Effector memory CD4-positive, alpha-beta T cell (primary cell): Measurements from ENCODE around the gene DPM2.

ENCODE experiments used
- DNase-seq, 3 donors: peaks; one replicate each; pipeline ENCODE4 v3.0.0-alpha.2; 2020
- H3K27ac ChIP-seq: 2 replicates; pipeline ENCODE4 v1.7.0; 2013; ENCODE audit warnings: mild to moderate bottlenecking, low read length, moderate library complexity; ENCODE audit not compliant: insufficient read depth, poor library complexity, severe bottlenecking
- H3K27me3 ChIP-seq: replicated peaks from 2 replicates; pipeline ENCODE4 v1.7.0; 2013; ENCODE audit warnings: mild to moderate bottlenecking, low read length; ENCODE audit not compliant: insufficient read depth, control insufficient read depth, poor library complexity, severe bottlenecking
- H3K36me3 ChIP-seq: 2 replicates; pipeline ENCODE4 v1.7.0; 2013; ENCODE audit warnings: mild to moderate bottlenecking, low read length, moderate library complexity; ENCODE audit not compliant: control insufficient read depth, insufficient read depth
- H3K4me1 ChIP-seq: 2 replicates; pipeline ENCODE4 v1.7.0; 2013; ENCODE audit warnings: low read length, mild to moderate bottlenecking; ENCODE audit not compliant: control insufficient read depth, insufficient read depth, poor library complexity, severe bottlenecking
- H3K4me3 ChIP-seq: 2 replicates; pipeline ENCODE4 v1.7.0; 2013; ENCODE audit warnings: low read length, low read depth, mild to moderate bottlenecking; ENCODE audit not compliant: insufficient read depth, poor library complexity, severe bottlenecking
- H3K9me3 ChIP-seq: 2 replicates; pipeline ENCODE4 v1.7.0; 2013; ENCODE audit warnings: mild to moderate bottlenecking, low read length, moderate library complexity; ENCODE audit not compliant: control insufficient read depth

Gene DPM2

GRCh38 chr9:127927988-127928675 lies 9.5 kb downstream of the DPM2 start:
- no peak for DNase-seq
- Histone ChIP-seq H3K4me1 (peaks cover 34% of the 10 kb centered on the region), H3K4me3 (peak overlapping the region; percentile 39), H3K36me3 (no peaks in the 10 kb centered on the region), H3K9me3 (no peaks in the 10 kb centered on the region), H3K27me3 (no peaks in the 10 kb centered on the region), H3K27ac (no peak overlapping the region)

- Histone ChIP-seq H3K9me3 (no peaks in the 10 kb centered on the region), H3K27ac (no peak overlapping the region), H3K36me3 (no peaks in the 10 kb centered on the region), H3K4me3 (peak overlapping the region; percentile 56), H3K27me3 (no peaks in the 10 kb centered on the region), H3K4me1 (peaks cover 34% of the 10 kb centered on the region)
- peak; percentile 76 to 80 (median 79) for DNase-seq
These were observed 10.3 kb downstream of the DPM2 start for GRCh38 chr9:127927201-127927987.

- no peaks in the 10 kb centered on the region for H3K36me3 ChIP-seq
- no peak overlapping the region for H3K27ac ChIP-seq
- H3K4me3 ChIP-seq, result peak overlapping the region; percentile 56
- no peaks in the 10 kb centered on the region for H3K27me3 ChIP-seq
- peaks cover 38% of the 10 kb centered on the region for H3K4me1 ChIP-seq
- DNase-seq, result no peak
- H3K9me3 ChIP-seq, result no peaks in the 10 kb centered on the region
These were observed 10.8 kb downstream of the DPM2 start for GRCh38 chr9:127926906-127927200.

- H3K4me1 ChIP-seq, result peaks cover 40% of the 10 kb centered on the region
- H3K36me3 ChIP-seq, result no peaks in the 10 kb centered on the region
- no peak for DNase-seq
- H3K4me3 ChIP-seq, result peak overlapping the region; percentile 56
- no peaks in the 10 kb centered on the region for H3K9me3 ChIP-seq
- no peaks in the 10 kb centered on the region for H3K27me3 ChIP-seq
- no peak overlapping the region for H3K27ac ChIP-seq
These were observed 11.4 kb downstream of the DPM2 start for GRCh38 chr9:127925959-127926905.

GRCh38 chr9:127924736-127925444 lies 12.8 kb downstream of the DPM2 start:
- H3K27me3 ChIP-seq, result no peaks in the 10 kb centered on the region
- no peaks in the 10 kb centered on the region for H3K9me3 ChIP-seq
- H3K4me1 ChIP-seq, result peaks cover 28% of the 10 kb centered on the region
- DNase-seq, result no peak
- no peaks in the 10 kb centered on the region for H3K36me3 ChIP-seq
- no peak overlapping the region for H3K27ac ChIP-seq
- H3K4me3 ChIP-seq, result no peak overlapping the region

- H3K27ac ChIP-seq, result no peak overlapping the region
- no peaks in the 10 kb centered on the region for H3K9me3 ChIP-seq
- H3K4me3 ChIP-seq, result no peak overlapping the region
- no peak for DNase-seq
- H3K27me3 ChIP-seq, result no peaks in the 10 kb centered on the region
- H3K4me1 ChIP-seq, result peaks cover 28% of the 10 kb centered on the region
- no peaks in the 10 kb centered on the region for H3K36me3 ChIP-seq
These were observed 13.9 kb downstream of the DPM2 start for GRCh38 chr9:127923771-127924170.

- peaks cover 28% of the 10 kb centered on the region for H3K4me1 ChIP-seq
- DNase-seq, result no peak
- H3K27ac ChIP-seq, result no peak overlapping the region
These were observed 14.6 kb downstream of the DPM2 start for GRCh38 chr9:127923046-127923445.

GRCh38 chr9:127921557-127922120 lies 16.0 kb downstream of the DPM2 start:
- Histone ChIP-seq H3K27me3 (no peaks in the 10 kb centered on the region), H3K4me3 (peak overlapping the region; percentile 36), H3K27ac (no peak overlapping the region), H3K9me3 (no peaks in the 10 kb centered on the region), H3K36me3 (no peaks in the 10 kb centered on the region), H3K4me1 (peaks cover 27% of the 10 kb centered on the region)
- peak; percentile 50 to 71 (median 61) for DNase-seq

More at GRCh38 chr9:127923046-127923445, 14.6 kb downstream of the DPM2 start:
- Histone ChIP-seq H3K36me3 (no peaks in the 10 kb centered on the region), H3K27me3 (no peaks in the 10 kb centered on the region), H3K4me3 (no peak overlapping the region), H3K9me3 (no peaks in the 10 kb centered on the region)

- Histone ChIP-seq H3K4me3 (no peak overlapping the region), H3K9me3 (no peaks in the 10 kb centered on the region), H3K4me1 (peaks cover 32% of the 10 kb centered on the region), H3K27me3 (no peaks in the 10 kb centered on the region), H3K27ac (no peak overlapping the region), H3K36me3 (no peaks in the 10 kb centered on the region)
- no peak for DNase-seq
These were observed 16.9 kb downstream of the DPM2 start for GRCh38 chr9:127920794-127921193.
